ENCODE measurements around the gene GOLGA5. TPM values are rescaled to one million over a fixed set of nuclear protein-coding genes. Genes with fewer than 3 reads are reported as not detected.
"Not testable (repeated sequence)": the region's sequence is repeated elsewhere in the genome, so short reads cannot be mapped to it uniquely, and the experiment has no call there.

The GOLGA5 gene
- total and polyA plus RNA-seq, 12 donors, result 18.5 to 27.7 (median 21.9) TPM

GRCh38 chr14:92850492-92850891 is 56.4 kb downstream of the GOLGA5 start:
- H3K4me1 ChIP-seq, result peaks cover 0 to 34% (median 17%) of the 10 kb centered on the region in 9 donors
- no peak overlapping the region for H3K27ac ChIP-seq
- H3K27me3 ChIP-seq, result no peaks in the 10 kb centered on the region
- ATAC-seq (no peak), DNase-seq (no peak)
- H3K4me3 ChIP-seq, result no peak overlapping the region
- WGBS, 2 donors, result 76 to 80% methylated on average over 2 of the region's 2 CpGs
- TF ChIP-seq, protein P1, sequence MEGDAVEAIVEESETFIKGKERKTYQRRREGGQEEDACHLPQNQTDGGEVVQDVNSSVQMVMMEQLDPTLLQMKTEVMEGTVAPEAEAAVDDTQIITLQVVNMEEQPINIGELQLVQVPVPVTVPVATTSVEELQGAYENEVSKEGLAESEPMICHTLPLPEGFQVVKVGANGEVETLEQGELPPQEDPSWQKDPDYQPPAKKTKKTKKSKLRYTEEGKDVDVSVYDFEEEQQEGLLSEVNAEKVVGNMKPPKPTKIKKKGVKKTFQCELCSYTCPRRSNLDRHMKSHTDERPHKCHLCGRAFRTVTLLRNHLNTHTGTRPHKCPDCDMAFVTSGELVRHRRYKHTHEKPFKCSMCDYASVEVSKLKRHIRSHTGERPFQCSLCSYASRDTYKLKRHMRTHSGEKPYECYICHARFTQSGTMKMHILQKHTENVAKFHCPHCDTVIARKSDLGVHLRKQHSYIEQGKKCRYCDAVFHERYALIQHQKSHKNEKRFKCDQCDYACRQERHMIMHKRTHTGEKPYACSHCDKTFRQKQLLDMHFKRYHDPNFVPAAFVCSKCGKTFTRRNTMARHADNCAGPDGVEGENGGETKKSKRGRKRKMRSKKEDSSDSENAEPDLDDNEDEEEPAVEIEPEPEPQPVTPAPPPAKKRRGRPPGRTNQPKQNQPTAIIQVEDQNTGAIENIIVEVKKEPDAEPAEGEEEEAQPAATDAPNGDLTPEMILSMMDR (IDR thresholded peaks at IDR 0.05), result no peak
- H3K9me3 ChIP-seq, result peaks cover 0 to 13% (median 0%) of the 10 kb centered on the region in 11 donors
- intact Hi-C loops (cut with DNase I), result no loop called here
- no peaks in the 10 kb centered on the region for H3K36me3 ChIP-seq

DNA sequence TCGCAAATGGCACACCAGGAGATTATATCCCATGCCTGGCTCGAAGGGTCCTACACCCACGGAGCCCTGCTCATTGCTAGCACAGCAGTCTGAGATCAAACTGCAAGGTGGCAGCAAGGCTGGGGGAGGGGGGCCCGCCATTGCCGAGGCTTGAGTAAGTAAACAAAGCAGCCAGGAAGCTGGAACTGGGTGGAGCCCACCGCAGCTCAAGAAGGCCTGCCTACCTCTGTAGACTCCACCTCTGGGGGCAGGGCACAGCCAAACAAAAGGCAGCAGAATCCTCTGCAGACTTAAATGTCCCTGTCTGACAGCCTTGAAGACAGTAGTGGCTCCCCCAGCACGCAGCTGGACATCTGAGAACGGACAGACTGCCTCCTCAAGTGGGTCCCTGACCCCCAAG is 59.0 kb downstream of the GOLGA5 start:
- H3K27ac ChIP-seq; H3K36me3 ChIP-seq; DNase-seq; H3K4me3 ChIP-seq; ATAC-seq; H3K27me3 ChIP-seq; intact Hi-C loops (cut with DNase I): not testable (repeated sequence)
- H3K9me3 ChIP-seq, result peaks cover 0 to 13% (median 0%) of the 10 kb centered on the region in 11 donors
- 79 to 87% methylated on average over 8 of the region's 8 CpGs for WGBS, 2 donors
- H3K4me1 ChIP-seq, result peaks cover 0 to 17% (median 6%) of the 10 kb centered on the region in 9 donors

- whole genome bisulfite sequencing, 2 donors, result 85 to 88% methylated on average over 7 of the region's 7 CpGs
- H3K27me3 ChIP-seq, result no peaks in the 10 kb centered on the region
- no peaks in the 10 kb centered on the region for H3K4me1 ChIP-seq
- no peak overlapping the region for H3K4me3 ChIP-seq
- DNase-seq (no peak), ATAC-seq (no peak)
- H3K27ac ChIP-seq, result no peak overlapping the region
- no peaks in the 10 kb centered on the region for H3K9me3 ChIP-seq
- no peaks in the 10 kb centered on the region for H3K36me3 ChIP-seq
- intact Hi-C loops (cut with DNase I), result no loop called here
- TF ChIP-seq, protein P1 (IDR thresholded peaks at IDR 0.05), result no peak
Measured at GRCh38 chr14:92860049-92860840, 66.1 kb downstream of the GOLGA5 start.

GRCh38 chr14:92861856-92862745 is 68.0 kb downstream of the GOLGA5 start:
- WGBS, 2 donors, result 83 to 84% methylated on average over 7 of the region's 7 CpGs
- Histone ChIP-seq H3K9me3 (peaks cover 0 to 11% (median 0%) of the 10 kb centered on the region in 11 donors), H3K4me1 (no peaks in the 10 kb centered on the region), H3K36me3 (no peaks in the 10 kb centered on the region), H3K27me3 (peaks cover 0 to 1% (median 0%) of the 10 kb centered on the region in 7 donors), H3K4me3 (no peak overlapping the region), H3K27ac (no peak overlapping the region)
- TF ChIP-seq, protein P1 (IDR thresholded peaks at IDR 0.05), result no peak
- ATAC-seq (no peak), DNase-seq (no peak)
- intact Hi-C loops (cut with DNase I), result no loop called here

Measured in heart right ventricle (tissue), 16 donors.